ENCODE measurements around the gene FRRS1. TPM values are rescaled to one million over a fixed set of nuclear protein-coding genes. Genes with fewer than 3 reads are reported as not detected.

Gene FRRS1
- total RNA-seq, 6 donors from 2014 or later, result 2.2 to 12.6 (median 9.3) TPM

GRCh38 chr1:99675994-99676393 is 90.4 kb downstream of the FRRS1 start:
- Histone ChIP-seq H3K9me3 (no peaks in the 10 kb centered on the region), H3K27ac (no peak overlapping the region), H3K4me3 (no peak overlapping the region), H3K27me3 (no peaks in the 10 kb centered on the region), H3K4me1 (peaks cover 0 to 11% (median 2%) of the 10 kb centered on the region in 4 donors), H3K36me3 (peaks cover 0 to 7% (median 0%) of the 10 kb centered on the region in 4 donors)
- DNase-seq (no peak), ATAC-seq (ENCODE audit: low FRiP score in 2 of 2) (no peak)
- 96 to 100% methylated on average over 1 of the region's 1 CpG for WGBS, 2 donors
- TF ChIP-seq POLR2A (IDR thresholded peaks at IDR 0.05) (no peak), POLR2AphosphoS5 (IDR thresholded peaks at IDR 0.05) (no peak)

GRCh38 chr1:99675292-99675691 is 91.1 kb downstream of the FRRS1 start:
- DNase-seq, result no peak
- Histone ChIP-seq H3K4me1 (peaks cover 0 to 11% (median 2%) of the 10 kb centered on the region in 4 donors), H3K27me3 (no peaks in the 10 kb centered on the region), H3K36me3 (peaks cover 0 to 11% (median 0%) of the 10 kb centered on the region in 4 donors), H3K9me3 (no peaks in the 10 kb centered on the region), H3K27ac (no peak overlapping the region), H3K4me3 (no peak overlapping the region)
- no peak for ATAC-seq (ENCODE audit: low FRiP score in 2 of 2)
- TF ChIP-seq EP300 (IDR thresholded peaks at IDR 0.05), result no peak
- no peak for TF ChIP-seq POLR2A (IDR thresholded peaks at IDR 0.05)
- no peak for TF ChIP-seq CTCF (IDR thresholded peaks at IDR 0.05)
- TF ChIP-seq POLR2AphosphoS5 (IDR thresholded peaks at IDR 0.05), result no peak

GRCh38 chr1:99674115-99675064 is 92.0 kb downstream of the FRRS1 start:
- Histone ChIP-seq H3K4me3 (no peak overlapping the region), H3K27me3 (no peaks in the 10 kb centered on the region), H3K36me3 (peaks cover 0 to 11% (median 0%) of the 10 kb centered on the region in 4 donors), H3K4me1 (peaks cover 0 to 11% (median 2%) of the 10 kb centered on the region in 4 donors), H3K27ac (peak overlapping the region in 1 of 4 donors; percentile 21), H3K9me3 (no peaks in the 10 kb centered on the region)
- 70 to 79% methylated on average over 6 of the region's 6 CpGs for WGBS, 2 donors
- TF ChIP-seq POLR2A (IDR thresholded peaks at IDR 0.05) (no peak), CTCF (IDR thresholded peaks at IDR 0.05) (no peak), EP300 (IDR thresholded peaks at IDR 0.05) (no peak), POLR2AphosphoS5 (IDR thresholded peaks at IDR 0.05) (no peak)
- ATAC-seq (ENCODE audit: low FRiP score in 2 of 2) (no peak), DNase-seq (no peak)

- Histone ChIP-seq H3K36me3 (peaks cover 0 to 17% (median 0%) of the 10 kb centered on the region in 4 donors), H3K4me3 (no peak overlapping the region)
- 76 to 85% methylated on average over 4 of the region's 5 CpGs for WGBS, 2 donors
Observed at GRCh38 chr1:99673315-99673714, 93.1 kb downstream of the FRRS1 start.

GRCh38 chr1:99672530-99673213 is 93.8 kb downstream of the FRRS1 start:
- H3K27ac ChIP-seq, result peak overlapping the region in 2 of 4 donors; percentile 6 to 30

More at GRCh38 chr1:99673315-99673714, 93.1 kb downstream of the FRRS1 start:
- ATAC-seq (ENCODE audit: low FRiP score in 2 of 2) (no peak), DNase-seq (no peak)
- Histone ChIP-seq H3K27me3 (no peaks in the 10 kb centered on the region), H3K27ac (peak overlapping the region in 1 of 4 donors; percentile 30), H3K9me3 (no peaks in the 10 kb centered on the region), H3K4me1 (peaks cover 0 to 11% (median 2%) of the 10 kb centered on the region in 4 donors)
- no peak for TF ChIP-seq EP300 (IDR thresholded peaks at IDR 0.05)

More at GRCh38 chr1:99672530-99673213, 93.8 kb downstream of the FRRS1 start:
- H3K27me3 ChIP-seq, result no peaks in the 10 kb centered on the region
- H3K36me3 ChIP-seq, result peaks cover 0 to 22% (median 0%) of the 10 kb centered on the region in 4 donors
- H3K4me3 ChIP-seq, result no peak overlapping the region
- no peak for DNase-seq
- H3K9me3 ChIP-seq, result no peaks in the 10 kb centered on the region
- no peak for ATAC-seq (ENCODE audit: low FRiP score in 2 of 2)
- no peak for TF ChIP-seq POLR2A (IDR thresholded peaks at IDR 0.05)
- no peak for TF ChIP-seq EP300 (IDR thresholded peaks at IDR 0.05)
- no peak for TF ChIP-seq POLR2AphosphoS5 (IDR thresholded peaks at IDR 0.05)
- no peak for TF ChIP-seq CTCF (IDR thresholded peaks at IDR 0.05)
- 73 to 74% methylated on average over 6 of the region's 6 CpGs for WGBS, 2 donors
- peaks cover 0 to 11% (median 2%) of the 10 kb centered on the region in 4 donors for H3K4me1 ChIP-seq
